HCT116 (cell line): ENCODE data around the gene NT5DC3. TPM values are rescaled to one million over a fixed set of nuclear protein-coding genes. Genes with fewer than 3 reads are reported as not detected.

Experiments
- ATAC-seq: fragments of 200-7000 bp; cut with Tn5 transposase; 2 replicates; pipeline ENCODE4 v1.9.1; 2020; ENCODE audit warnings: mild to moderate bottlenecking, moderate library complexity
- BruUV-seq: library from RNA; stranded (reverse); fragments of 400-500 nt; replicated peaks from 2 replicates; lab custom pipeline; 2021; lab: Mats Ljungman, UMichigan
- CTCF ChIA-PET: fragments of 300-600 bp; sonication (Branson Sonifier 250); formaldehyde crosslinking; loops from one replicate; lab custom pipeline; 2021; ENCODE audit warnings: antibody characterized with exemption; lab: Charles Lee
- POLR2A ChIA-PET: fragments of 300-600, 350-600 bp; sonication (Branson Sonifier 250); formaldehyde crosslinking; loops from one replicate; lab custom pipeline; 2021; ENCODE audit warnings: antibody characterized with exemption; lab: Charles Lee
- RAD21 ChIA-PET, 2 experiments: fragments of 300-600 bp; sonication (Branson Sonifier 250); formaldehyde crosslinking; loops; one replicate each; lab custom pipeline; 2023; ENCODE audit warnings: low total read pairs in 2 of 2; ENCODE audit not compliant: uncharacterized antibody in 2 of 2, unreplicated experiment in 2 of 2, low non-redundant PET in 1 of 2; lab: Charles Lee
- DNase-seq: peaks from one replicate; pipeline ENCODE4 v3.0.0-alpha.2; 2010; ENCODE audit warnings: low read depth, low spot score
- H2AFZ ChIP-seq: fragments of 200-600 bp; shearing (Covaris generic), sonication (generic); 2 replicates; pipeline ENCODE4 v1.6.1; 2017; ENCODE audit warnings: low read depth, mixed run types, mixed read lengths, antibody characterized with exemption, low read length; ENCODE audit not compliant: poor library complexity, severe bottlenecking
- H3K27ac ChIP-seq: 2 replicates; pipeline ENCODE4 v1.5.1; 2012; ENCODE audit warnings: low read depth, low read length
- H3K27me3 ChIP-seq: fragments of 200-600 bp; sonication (generic); 2 replicates; pipeline ENCODE4 v1.6.1; 2016; ENCODE audit warnings: mixed run types, low read length, mixed read lengths; ENCODE audit not compliant: insufficient read depth
- H3K36me3 ChIP-seq, 2 experiments: fragments of 200-500 bp in 1 of 2; fragments of 200-600 bp in 1 of 2; sonication (Bioruptor generic) in 1 of 2; sonication (generic) in 1 of 2; 2 replicates each; pipeline versions ENCODE4 v1.5.1 to v1.6.1; 2014 to 2016; ENCODE audit warnings: low read length in 2 of 2, inconsistent platforms in 1 of 2, mixed read lengths in 1 of 2, mixed run types in 1 of 2; ENCODE audit not compliant: insufficient read depth in 2 of 2, control insufficient read depth in 1 of 2
- H3K4me1 ChIP-seq, 2 experiments: fragments of 200-600 bp in 1 of 2; sonication (generic) in 1 of 2; 2 replicates each; pipeline versions ENCODE4 v1.5.1 to v1.6.1; 2012 to 2017; ENCODE audit warnings: low read length in 2 of 2, inconsistent platforms in 1 of 2, mild to moderate bottlenecking in 1 of 2, mixed read lengths in 1 of 2, mixed run types in 1 of 2, moderate library complexity in 1 of 2; ENCODE audit not compliant: insufficient read depth in 2 of 2, control insufficient read depth in 1 of 2
- H3K4me2 ChIP-seq: fragments of 200-600 bp; sonication (generic); 2 replicates; pipeline ENCODE4 v1.6.1; 2017; ENCODE audit warnings: mixed run types, low read length, mixed read lengths
- H3K4me3 ChIP-seq, 2 experiments: fragments of 200-600 bp in 1 of 2; sonication (generic) in 1 of 2; replicated peaks in 1 of 2; 2 replicates each; pipeline ENCODE4 v1.5.1; 2011 to 2016; ENCODE audit warnings: low read length in 2 of 2, control low read depth in 1 of 2, low read depth in 1 of 2, mild to moderate bottlenecking in 1 of 2, mixed read lengths in 1 of 2, mixed run types in 1 of 2
- H3K79me2 ChIP-seq: fragments of 200-600 bp; sonication (generic); 2 replicates; pipeline ENCODE4 v1.6.1; 2017; ENCODE audit warnings: mild to moderate bottlenecking, mixed run types, low read length, moderate library complexity, mixed read lengths; ENCODE audit not compliant: insufficient read depth
- H3K9ac ChIP-seq: fragments of 200-600 bp; sonication (generic); 2 replicates; pipeline ENCODE4 v1.6.1; 2016; ENCODE audit warnings: low read length, mixed read lengths
- H3K9me2 ChIP-seq: fragments of 200-600 bp; sonication (generic), shearing (Covaris generic); 2 replicates; pipeline ENCODE4 v1.6.1; 2017; ENCODE audit warnings: mixed run types, mild to moderate bottlenecking, moderate library complexity; ENCODE audit not compliant: insufficient read depth
- H3K9me3 ChIP-seq, 2 experiments: fragments of 200-500 bp in 1 of 2; fragments of 200-600 bp in 1 of 2; sonication (Bioruptor generic) in 1 of 2; sonication (generic) in 1 of 2; 2 replicates each; pipeline ENCODE4 v1.6.1; 2014 to 2017; ENCODE audit warnings: low read length in 2 of 2, mixed read lengths in 2 of 2, inconsistent platforms in 1 of 2, low read depth in 1 of 2, mild to moderate bottlenecking in 1 of 2, mixed run types in 1 of 2, moderate library complexity in 1 of 2; ENCODE audit not compliant: control insufficient read depth in 1 of 2, insufficient read depth in 1 of 2
- H4K20me1 ChIP-seq: fragments of 200-600 bp; sonication (generic), shearing (Covaris generic); 2 replicates; pipeline ENCODE4 v1.6.1; 2017; ENCODE audit warnings: mixed run types, mild to moderate bottlenecking, moderate library complexity; ENCODE audit not compliant: insufficient read depth
- ELF1 ChIP-seq: IDR thresholded peaks from 2 replicates; pipeline ENCODE4 v1.6.1; 2012; ENCODE audit warnings: low read depth, borderline replicate concordance
- EZH2phosphoT487 ChIP-seq: fragments of 200-600 bp; IDR thresholded peaks from 2 replicates; pipeline ENCODE4 v1.6.1; 2018; ENCODE audit warnings: antibody characterized with exemption, borderline replicate concordance
- MAX ChIP-seq: IDR thresholded peaks from 2 replicates; pipeline ENCODE4 v1.6.1; 2012
- SIN3A ChIP-seq: IDR thresholded peaks from 2 replicates; pipeline ENCODE4 v1.6.1; 2012; ENCODE audit warnings: low read depth
- TCF7L2 ChIP-seq: IDR thresholded peaks from 2 replicates; pipeline ENCODE4 v1.7.0; 2011; ENCODE audit warnings: borderline replicate concordance, inconsistent platforms; ENCODE audit not compliant: insufficient read depth, insufficient read length; ENCODE audit errors: extremely low read depth
- ZBTB33 ChIP-seq: IDR thresholded peaks from 2 replicates; pipeline ENCODE4 v1.6.1; 2011; ENCODE audit warnings: mild to moderate bottlenecking, low read length, moderate library complexity; ENCODE audit not compliant: insufficient replicate concordance; ENCODE audit errors: extremely low read depth
- ZFX ChIP-seq: fragments of 450-650 bp; IDR thresholded peaks from 2 replicates; pipeline ENCODE4 v1.6.1; 2017
- ZNF274 ChIP-seq: fragments of 200-500 bp; sonication (Bioruptor generic); IDR thresholded peaks from 2 replicates; pipeline ENCODE4 v1.6.1; 2014; ENCODE audit warnings: mild to moderate bottlenecking, low read depth, low read length, inconsistent platforms
- intact Hi-C: fragments of 100-400 bp; cut with micrococcal nuclease; formaldehyde crosslinking; loops from 2 replicates; pipeline ENCODE4 v1.10.0; 2022
- total RNA-seq: library from RNA; stranded (reverse); gene quantifications from one replicate; pipeline ENCODE4 v1.2.1, GENCODE V29; 2021; ENCODE audit not compliant: unreplicated experiment
- TF ChIP-seq, protein P1 (sequence below), 3 experiments: fragments of 200-600 bp in 1 of 3; sonication (generic) in 1 of 3; IDR thresholded peaks in 2 of 3; conservative IDR thresholded peaks in 1 of 3; 2 replicates each; pipeline ENCODE4 v1.5.1; 2012 to 2017; ENCODE audit warnings: low read depth in 2 of 3, low read length in 2 of 3, antibody characterized with exemption in 1 of 3, borderline replicate concordance in 1 of 3, control low read depth in 1 of 3, mild to moderate bottlenecking in 1 of 3, mixed read lengths in 1 of 3, mixed run types in 1 of 3, moderate library complexity in 1 of 3; ENCODE audit not compliant: insufficient read depth in 1 of 3

Gene NT5DC3
- total RNA-seq, 1 experiment from 2014 or later: 18.7 TPM

- Histone ChIP-seq H2AFZ (no peak overlapping the region), H3K9ac (no peak overlapping the region), H3K4me3 (no peak overlapping the region), H3K4me1 (no peaks in the 10 kb centered on the region; a peak in 2 of 4 replicates), H3K9me2 (no peaks in the 10 kb centered on the region), H4K20me1 (no peaks in the 10 kb centered on the region), H3K27ac (no peak overlapping the region), H3K4me2 (no peak overlapping the region), H3K9me3 (0 out of 4 replicates have a peak, but pooled peaks cover 0 to 4% of the 10 kb centered on the region in 2 experiments), H3K36me3 (no peaks in the 10 kb centered on the region), H3K27me3 (no peaks in the 10 kb centered on the region), H3K79me2 (peaks cover 93% of the 10 kb centered on the region)
- no TSS peak for BruUV-seq
- TF ChIP-seq, protein P1, sequence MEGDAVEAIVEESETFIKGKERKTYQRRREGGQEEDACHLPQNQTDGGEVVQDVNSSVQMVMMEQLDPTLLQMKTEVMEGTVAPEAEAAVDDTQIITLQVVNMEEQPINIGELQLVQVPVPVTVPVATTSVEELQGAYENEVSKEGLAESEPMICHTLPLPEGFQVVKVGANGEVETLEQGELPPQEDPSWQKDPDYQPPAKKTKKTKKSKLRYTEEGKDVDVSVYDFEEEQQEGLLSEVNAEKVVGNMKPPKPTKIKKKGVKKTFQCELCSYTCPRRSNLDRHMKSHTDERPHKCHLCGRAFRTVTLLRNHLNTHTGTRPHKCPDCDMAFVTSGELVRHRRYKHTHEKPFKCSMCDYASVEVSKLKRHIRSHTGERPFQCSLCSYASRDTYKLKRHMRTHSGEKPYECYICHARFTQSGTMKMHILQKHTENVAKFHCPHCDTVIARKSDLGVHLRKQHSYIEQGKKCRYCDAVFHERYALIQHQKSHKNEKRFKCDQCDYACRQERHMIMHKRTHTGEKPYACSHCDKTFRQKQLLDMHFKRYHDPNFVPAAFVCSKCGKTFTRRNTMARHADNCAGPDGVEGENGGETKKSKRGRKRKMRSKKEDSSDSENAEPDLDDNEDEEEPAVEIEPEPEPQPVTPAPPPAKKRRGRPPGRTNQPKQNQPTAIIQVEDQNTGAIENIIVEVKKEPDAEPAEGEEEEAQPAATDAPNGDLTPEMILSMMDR (IDR thresholded peaks at IDR 0.05 in 2 of 3, conservative IDR thresholded peaks at IDR 0.05 in 1 of 3; ENCODE audit: borderline replicate concordance in 1 of 3, insufficient read depth in 1 of 3, low read depth in 2 of 3, low read length in 2 of 3): no peak
- TF ChIP-seq ELF1 (no peak), MAX (no peak), EZH2phosphoT487 (no peak)
- intact Hi-C loops: no loop called here
- ChIA-PET RAD21 (no interaction called here), CTCF (no interaction called here), POLR2A (interaction anchor here (1.7 kb wide), 1 partner anchor 11 kb away, joined by 6 read pairs; the partner anchor contains the start of gene NT5DC3)
- ATAC-seq (no peak), DNase-seq (no peak)
Observed at GRCh38 chr12:103830025-103830725, 10.9 kb downstream of the NT5DC3 start.

- Histone ChIP-seq H4K20me1 (no peaks in the 10 kb centered on the region), H3K4me1 (no peaks in the 10 kb centered on the region; a peak in 2 of 4 replicates), H3K9me2 (no peaks in the 10 kb centered on the region), H3K9me3 (0 out of 4 replicates have a peak, but pooled peaks cover 0 to 4% of the 10 kb centered on the region in 2 experiments), H2AFZ (no peak overlapping the region), H3K9ac (no peak overlapping the region), H3K79me2 (peaks cover 91% of the 10 kb centered on the region), H3K4me2 (no peak overlapping the region), H3K36me3 (no peaks in the 10 kb centered on the region), H3K27ac (no peak overlapping the region), H3K4me3 (no peak overlapping the region), H3K27me3 (no peaks in the 10 kb centered on the region)
- intact Hi-C loops: no loop called here
- no TSS peak for BruUV-seq
- no peak for ATAC-seq
- ChIA-PET RAD21 (no interaction called here), POLR2A (interaction anchor here (1.7 kb wide), 1 partner anchor 12 kb away, joined by 6 read pairs; the partner anchor contains the start of gene NT5DC3), CTCF (no interaction called here)
- no peak for DNase-seq
- TF ChIP-seq ZFX (no peak), TCF7L2 (no peak), SIN3A (no peak), ZNF274 (no peak), ZBTB33 (no peak), ELF1 (no peak)
- TF ChIP-seq, protein P1 (IDR thresholded peaks at IDR 0.05 in 2 of 3, conservative IDR thresholded peaks at IDR 0.05 in 1 of 3; ENCODE audit: borderline replicate concordance in 1 of 3, insufficient read depth in 1 of 3, low read depth in 2 of 3, low read length in 2 of 3): no peak
Observed at GRCh38 chr12:103829092-103829491, 11.9 kb downstream of the NT5DC3 start.
